H1 (cell line): ENCODE measurements around the gene ITGB5. TPM values are rescaled to one million over a fixed set of nuclear protein-coding genes. Genes with fewer than 3 reads are reported as not detected.

Source experiments
- CTCF ChIA-PET: fragments of 300-600 bp; sonication (Branson Sonifier 250); formaldehyde crosslinking; loops from one replicate; lab custom pipeline; 2021; ENCODE audit not compliant: partially characterized antibody; lab: Charles Lee
- POLR2A ChIA-PET: fragments of 300-600 bp; sonication (Branson Sonifier 250); formaldehyde crosslinking; loops from one replicate; lab custom pipeline; 2021; ENCODE audit warnings: inconsistent platforms; ENCODE audit not compliant: partially characterized antibody; lab: Charles Lee
- DNase-seq, 2 experiments: peaks; one replicate each; pipeline versions ENCODE4 v3.0.0 to v3.0.0-alpha.2; 2010 to 2022; ENCODE audit warnings: low spot score in 2 of 2, low read depth in 1 of 2, mixed read lengths in 1 of 2
- FAIRE-seq: peaks from 2 replicates; lab custom pipeline; 2011; peaks lifted over from hg19 to GRCh38; lab: Jason Lieb, UNC
- H2AFZ ChIP-seq: 2 replicates; pipeline ENCODE4 v1.8.1; 2012; ENCODE audit warnings: low read length, inconsistent platforms
- H2AK5ac ChIP-seq: 2 replicates; pipeline ENCODE4 v1.6.1; 2013; ENCODE audit warnings: low read depth, low read length
- H2BK120ac ChIP-seq: replicated peaks from 2 replicates; pipeline ENCODE3; 2013; ENCODE audit warnings: low read depth, low read length, inconsistent platforms
- H2BK12ac ChIP-seq: 2 replicates; pipeline ENCODE4 v1.6.1; 2013; ENCODE audit warnings: low read depth, low read length
- H2BK15ac ChIP-seq: 2 replicates; pipeline ENCODE4 v1.6.1; 2013; ENCODE audit warnings: low read length
- H2BK20ac ChIP-seq: 2 replicates; pipeline ENCODE4 v1.6.1; 2013; ENCODE audit warnings: low read length
- H2BK5ac ChIP-seq: 2 replicates; pipeline ENCODE4 v1.6.1; 2013; ENCODE audit warnings: low read depth, low read length
- H3K14ac ChIP-seq: 2 replicates; pipeline ENCODE4 v1.6.1; 2013; ENCODE audit warnings: inconsistent platforms; ENCODE audit not compliant: insufficient read length
- H3K18ac ChIP-seq: 2 replicates; pipeline ENCODE4 v1.6.1; 2013; ENCODE audit warnings: low read length; ENCODE audit errors: extremely low read depth
- H3K23ac ChIP-seq: 2 replicates; pipeline ENCODE4 v1.6.1; 2013; ENCODE audit warnings: inconsistent platforms; ENCODE audit not compliant: insufficient read length
- H3K23me2 ChIP-seq: 2 replicates; pipeline ENCODE4 v1.6.1; 2013; ENCODE audit warnings: low read depth, low read length
- H3K27ac ChIP-seq: 2 replicates; pipeline ENCODE4 v1.6.1; 2011; ENCODE audit warnings: low read depth, low read length, inconsistent platforms
- H3K27me3 ChIP-seq, 4 experiments: replicated peaks in 1 of 4; 1 replicate in 1 of 4; 2 replicates in 3 of 4; pipeline versions ENCODE4 v1.6.1 to v1.8.1; 2011 to 2013; ENCODE audit warnings: low read length in 3 of 4, mild to moderate bottlenecking in 3 of 4, inconsistent platforms in 2 of 4, mixed read lengths in 2 of 4, moderate library complexity in 1 of 4; ENCODE audit not compliant: control insufficient read depth in 3 of 4, insufficient read depth in 3 of 4; ENCODE audit errors: extremely low read depth in 1 of 4
- H3K36me3 ChIP-seq, 4 experiments: 2 replicates each; pipeline versions ENCODE4 v1.6.1 to v1.8.1; 2011 to 2013; ENCODE audit warnings: mild to moderate bottlenecking in 4 of 4, low read length in 3 of 4, moderate library complexity in 2 of 4, control low read depth in 1 of 4, inconsistent platforms in 1 of 4; ENCODE audit not compliant: insufficient read depth in 4 of 4, control insufficient read depth in 2 of 4
- H3K4ac ChIP-seq: replicated peaks from 2 replicates; pipeline ENCODE3; 2013; ENCODE audit warnings: low read length, low read depth, mixed read lengths, inconsistent platforms; ENCODE audit not compliant: insufficient read length
- H3K4me1 ChIP-seq, 4 experiments: replicated peaks in 1 of 4; 1 replicate in 1 of 4; 2 replicates in 3 of 4; pipeline versions ENCODE4 v1.6.1 to v1.8.1; 2011 to 2013; ENCODE audit warnings: low read length in 3 of 4, inconsistent platforms in 2 of 4, mixed read lengths in 1 of 4; ENCODE audit not compliant: insufficient read depth in 4 of 4, control insufficient read depth in 3 of 4
- H3K4me2 ChIP-seq, 2 experiments: 2 replicates each; pipeline versions ENCODE4 v1.6.1 to v1.8.1; 2011 to 2013; ENCODE audit warnings: low read depth in 2 of 2, low read length in 2 of 2, control low read depth in 1 of 2, inconsistent platforms in 1 of 2, mild to moderate bottlenecking in 1 of 2; ENCODE audit not compliant: insufficient read depth in 1 of 2
- H3K4me3 ChIP-seq, 4 experiments: fragments of 200-600, 300-600 bp in 1 of 4; sonication (generic), shearing (Covaris generic), sonication (Bioruptor Twin) in 1 of 4; 2 replicates each; pipeline versions ENCODE4 v1.5.1 to v1.8.1; 2011 to 2016; ENCODE audit warnings: low read length in 4 of 4, low read depth in 3 of 4, control low read depth in 2 of 4, inconsistent platforms in 2 of 4, mild to moderate bottlenecking in 2 of 4, mixed read lengths in 1 of 4, moderate library complexity in 1 of 4; ENCODE audit not compliant: insufficient read depth in 2 of 4; ENCODE audit errors: extremely low read depth in 1 of 4
- H3K56ac ChIP-seq: replicated peaks from 2 replicates; pipeline ENCODE3; 2013; ENCODE audit warnings: low read depth, mild to moderate bottlenecking, mixed read lengths, low read length, inconsistent platforms; ENCODE audit not compliant: insufficient read length
- H3K79me1 ChIP-seq: 2 replicates; pipeline ENCODE4 v1.6.1; 2013; ENCODE audit warnings: low read depth, low read length, control low read depth
- H3K79me2 ChIP-seq, 2 experiments: 2 replicates each; pipeline versions ENCODE4 v1.6.1 to v1.8.1; 2012 to 2013; ENCODE audit warnings: low read length in 2 of 2, mild to moderate bottlenecking in 2 of 2, inconsistent platforms in 1 of 2; ENCODE audit not compliant: insufficient read depth in 2 of 2, control insufficient read depth in 1 of 2
- H3K9ac ChIP-seq, 4 experiments: replicated peaks in 1 of 4; 1 replicate in 1 of 4; 2 replicates in 3 of 4; pipeline versions ENCODE4 v1.6.1 to v1.8.1; 2011 to 2013; ENCODE audit warnings: low read depth in 3 of 4, low read length in 3 of 4, control low read depth in 2 of 4, mild to moderate bottlenecking in 2 of 4, moderate library complexity in 2 of 4, inconsistent platforms in 1 of 4; ENCODE audit errors: extremely low read depth in 1 of 4
- H3K9me3 ChIP-seq, 2 experiments: 2 replicates each; pipeline versions ENCODE4 v1.6.1 to v1.8.1; 2012 to 2013; ENCODE audit warnings: mild to moderate bottlenecking in 2 of 2, moderate library complexity in 2 of 2, control low read depth in 1 of 2, inconsistent platforms in 1 of 2, low read depth in 1 of 2, low read length in 1 of 2, mixed read lengths in 1 of 2; ENCODE audit not compliant: insufficient read depth in 2 of 2
- H4K20me1 ChIP-seq, 2 experiments: replicated peaks in 1 of 2; 2 replicates each; pipeline versions ENCODE3 to v1.8.1; 2011 to 2013; ENCODE audit warnings: inconsistent platforms in 2 of 2, low read length in 2 of 2, mild to moderate bottlenecking in 1 of 2; ENCODE audit not compliant: insufficient read depth in 2 of 2, control insufficient read depth in 1 of 2
- H4K5ac ChIP-seq: 2 replicates; pipeline ENCODE4 v1.6.1; 2013; ENCODE audit warnings: low read length, low read depth, mixed read lengths, inconsistent platforms; ENCODE audit not compliant: insufficient read length
- H4K8ac ChIP-seq: 2 replicates; pipeline ENCODE4 v1.8.0; 2013; ENCODE audit warnings: mild to moderate bottlenecking, moderate library complexity, low read length, inconsistent platforms; ENCODE audit not compliant: insufficient read depth; ENCODE audit errors: extremely low read depth
- H4K91ac ChIP-seq: replicated peaks from 2 replicates; pipeline ENCODE3; 2013; ENCODE audit warnings: low read length, mixed read lengths, inconsistent platforms; ENCODE audit not compliant: insufficient read length
- ATF2 ChIP-seq: IDR thresholded peaks from 2 replicates; pipeline ENCODE4 v1.6.1; 2012; ENCODE audit warnings: low read length, inconsistent platforms
- CHD2 ChIP-seq: IDR thresholded peaks from 2 replicates; pipeline ENCODE4 v1.6.1; 2012; ENCODE audit warnings: low read length, improper control_type of control experiment
- JUND ChIP-seq: IDR thresholded peaks from 2 replicates; pipeline ENCODE4 v1.6.1; 2011; ENCODE audit warnings: mild to moderate bottlenecking, improper control_type of control experiment, low read length
- RNF2 ChIP-seq: fragments of 200-900, 300-1000 bp; sonication (generic); IDR thresholded peaks from 2 replicates; pipeline ENCODE4 v1.7.1; 2016; ENCODE audit warnings: borderline replicate concordance, low read depth, mild to moderate bottlenecking, antibody characterized with exemption, low read length; ENCODE audit not compliant: poor library complexity, severe bottlenecking; ENCODE audit errors: missing control alignments
- WGBS, 2 experiments: shearing (Covaris generic) in 1 of 2; methylation state at CpG; one replicate each; pipeline versions ENCODE4 v1.1.6 to v1.1.7; 2013 to 2015; ENCODE audit warnings: low lambda C conversion rate in 2 of 2, mixed read lengths in 2 of 2, inconsistent platforms in 1 of 2, low coverage in 1 of 2, missing lambda C conversion rate in 1 of 2; ENCODE audit not compliant: insufficient replicate concordance in 2 of 2, insufficient coverage in 1 of 2, insufficient read length in 1 of 2; ENCODE audit errors: extremely low coverage in 1 of 2, missing lambda C conversion rate in 1 of 2; 5-methylcytosine and 5-hydroxymethylcytosine counted together
- polyA plus RNA-seq, 7 experiments: library from polyadenylated mRNA; depleted of rRNA in 3 of 7; stranded (reverse) in 5 of 7; unstranded in 2 of 7; fragments of >200 nt in 5 of 7; fragments of 200-250 nt in 2 of 7; gene quantifications; 1 replicate in 5 of 7; 2 replicates in 1 of 7; 4 replicates in 1 of 7; pipeline versions ENCODE4 v1.2.1 to v1.2.3, GENCODE V29; 2011 to 2013; ENCODE audit warnings: missing spikeins in 2 of 7, mixed read lengths in 2 of 7
- total RNA-seq: library from RNA; stranded (reverse); fragmentation: NEBNext Ultra II Directional; extraction: Animal tissue kit (Norgen Biotek cat#: 25700); gene quantifications from 2 replicates; pipeline ENCODE4 v1.2.1, GENCODE V29; 2021

The ITGB5 gene
- total and polyA plus RNA-seq, 2 of the 8 experiments (the other 6 are each of a cell fraction or from before 2014, with no cell fraction given) = 101 to 268 TPM

- Histone ChIP-seq H3K4ac (no peak overlapping the region), H3K9ac (no peak overlapping the region), H3K36me3 (peaks cover 0 to 4% (median 0%) of the 10 kb centered on the region in 4 experiments; a peak in 2 of 8 replicates), H3K14ac (no peak overlapping the region), H4K20me1 (peaks cover 0 to 4% of the 10 kb centered on the region in 2 experiments), H3K23ac (no peak overlapping the region), H4K8ac (no peak overlapping the region), H2BK15ac (no peak overlapping the region), H2BK5ac (no peak overlapping the region), H2BK12ac (no peak overlapping the region), H3K18ac (no peak overlapping the region), H3K27me3 (no peaks in the 10 kb centered on the region), H3K27ac (no peak overlapping the region), H3K9me3 (no peaks in the 10 kb centered on the region), H3K79me1 (no peaks in the 10 kb centered on the region; the same call in 1 of the 2 replicates), H3K4me1 (peaks cover 0 to 12% (median 6%) of the 10 kb centered on the region in 4 experiments; a peak in 6 of 7 replicates), H3K23me2 (no peaks in the 10 kb centered on the region), H2BK20ac (no peak overlapping the region), H3K56ac (no peak overlapping the region), H2BK120ac (no peak overlapping the region), H4K91ac (no peak overlapping the region), H3K4me2 (no peak overlapping the region), H2AFZ (no peak overlapping the region), H2AK5ac (no peak overlapping the region), H3K4me3 (no peak overlapping the region), H4K5ac (no peak overlapping the region), H3K79me2 (no peaks in the 10 kb centered on the region)
- DNase-seq (no peak), FAIRE-seq (no peak)
- ChIA-PET POLR2A (no interaction called here), CTCF (interaction anchor here (0.9 to 1.0 kb wide), 2 partner anchors 13 to 22 kb away, joined by 3 to 4 read pairs; no protein-coding TSS in a partner anchor)
- 94% methylated on average over 4 of the region's 4 CpGs; no CpG with 5 or more reads in 1 of the 2 experiments for WGBS, 2 experiments
- TF ChIP-seq JUND (no peak), RNF2 (no peak), CHD2 (no peak), ATF2 (no peak)
Measured at GRCh38 chr3:124783696-124784095, 103.5 kb downstream of the ITGB5 start.
